Activated T-helper 1 cell treated with Interleukin-2 at 50 U/mL for 16 hours (primary cell): Measurements from ENCODE around the gene OR12D2.
"Not testable (repeated sequence)": the region's sequence is repeated elsewhere in the genome, so short reads cannot be mapped to it uniquely, and the experiment has no call there.

Source experiments
- DNase-seq: peaks from one replicate; pipeline ENCODE4 v3.0.0-alpha.2; 2020; ENCODE audit warnings: low read depth

The OR12D2 gene

GRCh38 chr6:29395331-29395730, at the start of gene OR12D2:
Gene OR12D2, plus strand, starts transcription at chr6:29395631. Its CDS starts 1,069 bp downstream, at chr6:29396700.
- DNase-seq = no peak

GRCh38 chr6:29349348-29349747, 46.1 kb upstream of the OR12D2 start:
- not testable (repeated sequence) for DNase-seq

- no peak for DNase-seq
Measured at GRCh38 chr6:29354980-29355379, 40.5 kb upstream of the OR12D2 start.

GRCh38 chr6:29355603-29356002, 39.8 kb upstream of the OR12D2 start:
- no peak for DNase-seq

GRCh38 chr6:29368765-29369164, 26.7 kb upstream of the OR12D2 start, which contains the start of gene OR5V1:
Gene OR5V1, minus strand, starts transcription at chr6:29368865. Its CDS starts 12,670 bp downstream, at chr6:29356195.
- no peak for DNase-seq

GRCh38 chr6:29375191-29375590, 20.2 kb upstream of the OR12D2 start, which contains the start of gene OR12D3:
Gene OR12D3, minus strand, starts transcription at chr6:29375291. Its CDS starts 4 bp downstream, at chr6:29375287.
- no peak for DNase-seq

GRCh38 chr6:29376003-29376402, 19.4 kb upstream of the OR12D2 start:
- DNase-seq = no peak

GRCh38 chr6:29388533-29388932, 6.9 kb upstream of the OR12D2 start:
- no peak for DNase-seq

- DNase-seq = no peak
Measured at GRCh38 chr6:29399525-29399924, 4.1 kb downstream of the OR12D2 start.

- DNase-seq = no peak
Measured at GRCh38 chr6:29403801-29404200, 8.4 kb downstream of the OR12D2 start.

GRCh38 chr6:29414588-29414987, 19.2 kb downstream of the OR12D2 start, which contains the start of gene OR12D1:
Gene OR12D1, plus strand, starts transcription at chr6:29414928.
- no peak for DNase-seq

GRCh38 chr6:29419516-29419915, 24.1 kb downstream of the OR12D2 start:
- no peak for DNase-seq

- no peak for DNase-seq
Measured at GRCh38 chr6:29424168-29424567, 28.7 kb downstream of the OR12D2 start.

GRCh38 chr6:29424575-29424974, 29.1 kb downstream of the OR12D2 start:
- DNase-seq = no peak

GRCh38 chr6:29425075-29425474, 29.6 kb downstream of the OR12D2 start:
- no peak for DNase-seq

GRCh38 chr6:29426654-29427053, 31.2 kb downstream of the OR12D2 start:
- no peak for DNase-seq

GRCh38 chr6:29436730-29437129, 41.3 kb downstream of the OR12D2 start:
- DNase-seq = not testable (repeated sequence)

GRCh38 chr6:29439006-29439405, 43.6 kb downstream of the OR12D2 start, which contains the start of gene OR10C1:
Gene OR10C1, plus strand, starts transcription at chr6:29439306. Its CDS starts 710 bp downstream, at chr6:29440016.
- no peak for DNase-seq

GRCh38 chr6:29442719-29443118, 47.3 kb downstream of the OR12D2 start:
- no peak for DNase-seq

- not testable (repeated sequence) for DNase-seq
Measured at GRCh38 chr6:29444031-29444430, 48.6 kb downstream of the OR12D2 start.
